Measurements from ENCODE around the gene CST11. TPM values are rescaled to one million over a fixed set of nuclear protein-coding genes. Genes with fewer than 3 reads are reported as not detected.

CST11 gene
- total and polyA plus RNA-seq, 9 of the 15 experiments (the other 6 are each of a cell fraction or from before 2014, with no cell fraction given) = not detected

DNA sequence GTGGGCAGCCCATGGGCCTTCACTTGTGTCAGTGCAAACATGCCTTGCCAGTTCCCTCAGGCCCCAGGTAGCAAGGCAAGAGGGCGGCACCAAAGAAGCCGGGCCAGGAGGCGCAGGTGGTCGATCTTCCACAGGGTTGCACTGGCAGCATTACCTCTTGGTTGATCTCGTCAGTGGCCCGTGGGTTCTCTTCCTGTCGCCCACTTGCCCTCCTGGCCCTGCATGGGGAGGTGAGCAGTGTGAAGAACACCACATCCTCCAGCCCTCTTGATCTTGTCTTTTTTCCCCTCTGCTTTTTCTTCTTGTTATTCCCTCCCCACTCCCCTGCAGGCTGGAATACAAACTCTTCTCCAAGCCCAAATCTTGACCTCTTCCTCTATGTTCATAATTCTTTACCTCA is 3.0 kb upstream of the CST11 start:
- no peaks in the 10 kb centered on the region for H3K9me3 ChIP-seq (replicated peaks; ENCODE audit: control insufficient read depth, insufficient read depth, low read depth, low read length)
- ATAC-seq (no peak), DNase-seq (ENCODE audit: extremely low read depth in 1 of 4, low spot score in 3 of 4) (no peak), FAIRE-seq (no peak)
- H3K27ac ChIP-seq (ENCODE audit: extremely low read depth, low read depth, low read length) = no peak overlapping the region
- WGBS (ENCODE audit: insufficient coverage, low coverage, missing lambda C conversion rate) = 0% methylated on average over 7 of the region's 7 CpGs
- ChIA-PET POLR2A (no interaction called here), CTCF (ENCODE audit: low intra/inter-chr PET ratio) (no interaction called here)
- H3K9me1 ChIP-seq (ENCODE audit: control insufficient read depth, insufficient read depth, low read length) = no peaks in the 10 kb centered on the region
- H3K79me2 ChIP-seq (ENCODE audit: control insufficient read depth, insufficient read depth, low read length) = no peaks in the 10 kb centered on the region
- H3K4me3 ChIP-seq = no peak overlapping the region
- H3K9ac ChIP-seq (ENCODE audit: insufficient read depth in 1 of 2, low read depth in 2 of 2, low read length in 2 of 2) = no peak overlapping the region
- no peaks in the 10 kb centered on the region for H3K36me3 ChIP-seq (ENCODE audit: control insufficient read depth, insufficient read depth, low read length)
- intact Hi-C loops (cut with micrococcal nuclease) (no loop called here), in situ Hi-C loops (cut with MboI) (no loop called here)
- no peak for TF ChIP-seq TCFL5 (CRISPR knock-in tag; conservative IDR thresholded peaks at IDR 0.05)
- TF ChIP-seq ZNF696 (CRISPR knock-in tag; conservative IDR thresholded peaks at IDR 0.05) = no peak
- TF ChIP-seq ETV5 (CRISPR knock-in tag; IDR thresholded peaks at IDR 0.05; ENCODE audit: low read depth) = no peak
- no peak for TF ChIP-seq SUPT5H (IDR thresholded peaks at IDR 0.05)
- TF ChIP-seq SRSF9 (IDR thresholded peaks at IDR 0.05; ENCODE audit: borderline replicate concordance, low read depth, low read length) = no peak
- TF ChIP-seq NR1H2 (CRISPR knock-in tag; IDR thresholded peaks at IDR 0.05) = no peak
- TF ChIP-seq MAFF (IDR thresholded peaks at IDR 0.05; ENCODE audit: low read length) = no peak
- TF ChIP-seq ZNF561 (CRISPR knock-in tag; conservative IDR thresholded peaks at IDR 0.05) = no peak
- TF ChIP-seq ZNF318 (IDR thresholded peaks at IDR 0.05; ENCODE audit: borderline replicate concordance in 1 of 2, low read depth in 1 of 2) = no peak
- TF ChIP-seq CEBPB (tag; IDR thresholded peaks at IDR 0.05) = no peak
- TF ChIP-seq, protein P1, sequence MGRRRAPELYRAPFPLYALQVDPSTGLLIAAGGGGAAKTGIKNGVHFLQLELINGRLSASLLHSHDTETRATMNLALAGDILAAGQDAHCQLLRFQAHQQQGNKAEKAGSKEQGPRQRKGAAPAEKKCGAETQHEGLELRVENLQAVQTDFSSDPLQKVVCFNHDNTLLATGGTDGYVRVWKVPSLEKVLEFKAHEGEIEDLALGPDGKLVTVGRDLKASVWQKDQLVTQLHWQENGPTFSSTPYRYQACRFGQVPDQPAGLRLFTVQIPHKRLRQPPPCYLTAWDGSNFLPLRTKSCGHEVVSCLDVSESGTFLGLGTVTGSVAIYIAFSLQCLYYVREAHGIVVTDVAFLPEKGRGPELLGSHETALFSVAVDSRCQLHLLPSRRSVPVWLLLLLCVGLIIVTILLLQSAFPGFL (CRISPR knock-in tag; IDR thresholded peaks at IDR 0.05) = no peak
- no peak for TF ChIP-seq POLR2B (IDR thresholded peaks at IDR 0.05; ENCODE audit: low read depth, partially characterized antibody)
- TF ChIP-seq ASH1L (IDR thresholded peaks at IDR 0.05; ENCODE audit: borderline replicate concordance, low read depth, partially characterized antibody) = no peak
- TF ChIP-seq CXXC5 (CRISPR knock-in tag; IDR thresholded peaks at IDR 0.05) = no peak
- BruUV-seq (replicated peaks) = no TSS peak
- H3K4me2 ChIP-seq (ENCODE audit: insufficient read depth, low read length) = no peak overlapping the region
- H3K27me3 ChIP-seq (ENCODE audit: control insufficient read depth in 2 of 2, insufficient read depth in 2 of 2, low read length in 2 of 2) = peaks cover 0 to 44% of the 10 kb centered on the region in 2 experiments; a peak in 4 of 5 replicates
- H4K20me1 ChIP-seq (replicated peaks; ENCODE audit: control insufficient read depth, insufficient read depth, low read length) = no peaks in the 10 kb centered on the region
- no peaks in the 10 kb centered on the region for H3K4me1 ChIP-seq (replicated peaks in 1 of 2; ENCODE audit: control insufficient read depth in 2 of 2, insufficient read depth in 2 of 2, low read length in 2 of 2)
- no peak overlapping the region for H2AFZ ChIP-seq (ENCODE audit: low read depth, low read length)
